Stimulated activated CD8-positive, alpha-beta memory T cell treated with anti-CD3 and anti-CD28 coated beads, Interleukin-4, amount 100 ng/mL, for 4 hours (primary cell): Measurements from ENCODE around the gene UBQLN1.
A peak's percentile ranks its signal among the peaks of the same experiment; 100 is the strongest.
"Not testable (repeated sequence)": the region's sequence is repeated elsewhere in the genome, so short reads cannot be mapped to it uniquely, and the experiment has no call there.

Experiments
- DNase-seq, 2 donors: peaks; one replicate each; pipeline ENCODE4 v3.0.0-alpha.2; 2020; ENCODE audit warnings: low read depth in 2 of 2, low spot score in 1 of 2

UBQLN1 gene

GRCh38 chr9:83633676-83634075 lies 74.1 kb downstream of the UBQLN1 start:
- DNase-seq = no peak

- no peak for DNase-seq
These were observed 74.5 kb downstream of the UBQLN1 start for GRCh38 chr9:83633255-83633654.

- no peak for DNase-seq
These were observed 76.8 kb downstream of the UBQLN1 start for GRCh38 chr9:83630938-83631457.

- DNase-seq = no peak
These were observed 78.2 kb downstream of the UBQLN1 start for GRCh38 chr9:83629433-83630104.

- DNase-seq = no peak
These were observed 79.2 kb downstream of the UBQLN1 start for GRCh38 chr9:83628540-83628939.

- no peak for DNase-seq
These were observed 82.6 kb downstream of the UBQLN1 start for GRCh38 chr9:83625178-83625577.

- DNase-seq = no peak
These were observed 84.1 kb downstream of the UBQLN1 start for GRCh38 chr9:83623679-83624076.

GRCh38 chr9:83622939-83623678 lies 84.6 kb downstream of the UBQLN1 start, which contains the start of gene IDNK:
IDNK (plus strand) TSS chr9:83623143; CDS start chr9:83623172, 29 bp downstream.
- peak in 1 of 2 donors; percentile 29 for DNase-seq

- peak in 1 of 2 donors; percentile 37 for DNase-seq
These were observed 85.3 kb downstream of the UBQLN1 start for GRCh38 chr9:83622433-83622938.

GRCh38 chr9:83620841-83621636 lies 86.7 kb downstream of the UBQLN1 start:
- DNase-seq = no peak

- DNase-seq = no peak
These were observed 90.5 kb downstream of the UBQLN1 start for GRCh38 chr9:83617299-83617698.

GRCh38 chr9:83613298-83613697 lies 94.5 kb downstream of the UBQLN1 start:
- DNase-seq = not testable (repeated sequence)
